HCT116 (cell line): ENCODE measurements around the gene NUP133.

Experiments used
- CTCF ChIP-seq, 3 experiments: fragments of 200-600 bp in 1 of 3; sonication (generic) in 1 of 3; IDR thresholded peaks in 2 of 3; conservative IDR thresholded peaks in 1 of 3; 2 replicates each; pipeline ENCODE4 v1.5.1; 2012 to 2017; ENCODE audit warnings: low read depth in 2 of 3, low read length in 2 of 3, antibody characterized with exemption in 1 of 3, borderline replicate concordance in 1 of 3, control low read depth in 1 of 3, mild to moderate bottlenecking in 1 of 3, mixed read lengths in 1 of 3, mixed run types in 1 of 3, moderate library complexity in 1 of 3; ENCODE audit not compliant: insufficient read depth in 1 of 3
- EZH2 ChIP-seq: fragments of 200-600 bp; sonication (generic); IDR thresholded peaks from 2 replicates; pipeline ENCODE4 v1.6.1; 2017; ENCODE audit warnings: antibody characterized with exemption, mixed run types
- MAX ChIP-seq: IDR thresholded peaks from 2 replicates; pipeline ENCODE4 v1.6.1; 2012
- POLR2A ChIP-seq: IDR thresholded peaks from 2 replicates; pipeline ENCODE4 v1.7.0; 2011; ENCODE audit warnings: borderline replicate concordance; ENCODE audit not compliant: insufficient read depth, insufficient read length; ENCODE audit errors: extremely low read depth
- POLR2AphosphoS5 ChIP-seq: IDR thresholded peaks from 2 replicates; pipeline ENCODE4 v1.6.1; 2011; ENCODE audit warnings: mild to moderate bottlenecking, low read depth, low read length, moderate library complexity
- ZNF274 ChIP-seq: fragments of 200-500 bp; sonication (Bioruptor generic); IDR thresholded peaks from 2 replicates; pipeline ENCODE4 v1.6.1; 2014; ENCODE audit warnings: mild to moderate bottlenecking, low read depth, low read length, inconsistent platforms

- TF ChIP-seq MAX (no peak), POLR2AphosphoS5 (no peak), POLR2A (no peak), ZNF274 (no peak), CTCF (IDR thresholded peaks at IDR 0.05 in 2 of 3, conservative IDR thresholded peaks at IDR 0.05 in 1 of 3; ENCODE audit: borderline replicate concordance in 1 of 3, insufficient read depth in 1 of 3, low read depth in 2 of 3, low read length in 2 of 3) (no peak), EZH2 (no peak)
Measured at GRCh38 chr1:229438021-229438420, 70.1 kb downstream of the NUP133 start.
